HFF-Myc (cell line): Measurements from ENCODE around the gene COL1A2.

Source experiments
- DNase-seq: peaks from one replicate; pipeline ENCODE4 v3.0.0-alpha.2; 2011; ENCODE audit warnings: low read depth; ENCODE audit errors: extremely low read depth
- H3K4me3 ChIP-seq: replicated peaks from 2 replicates; pipeline ENCODE4 v1.5.1; 2011; ENCODE audit warnings: low read depth, mild to moderate bottlenecking, control low read depth, low read length
- TF ChIP-seq, protein P1 (sequence below): IDR thresholded peaks from 2 replicates; pipeline ENCODE4 v1.5.1; 2012; ENCODE audit warnings: mild to moderate bottlenecking, low read depth, low read length, control low read depth; ENCODE audit errors: missing control alignments

COL1A2 gene

GRCh38 chr7:94452239-94452638, 57.5 kb downstream of the COL1A2 start:
- no peak overlapping the region for H3K4me3 ChIP-seq
- TF ChIP-seq, protein P1, sequence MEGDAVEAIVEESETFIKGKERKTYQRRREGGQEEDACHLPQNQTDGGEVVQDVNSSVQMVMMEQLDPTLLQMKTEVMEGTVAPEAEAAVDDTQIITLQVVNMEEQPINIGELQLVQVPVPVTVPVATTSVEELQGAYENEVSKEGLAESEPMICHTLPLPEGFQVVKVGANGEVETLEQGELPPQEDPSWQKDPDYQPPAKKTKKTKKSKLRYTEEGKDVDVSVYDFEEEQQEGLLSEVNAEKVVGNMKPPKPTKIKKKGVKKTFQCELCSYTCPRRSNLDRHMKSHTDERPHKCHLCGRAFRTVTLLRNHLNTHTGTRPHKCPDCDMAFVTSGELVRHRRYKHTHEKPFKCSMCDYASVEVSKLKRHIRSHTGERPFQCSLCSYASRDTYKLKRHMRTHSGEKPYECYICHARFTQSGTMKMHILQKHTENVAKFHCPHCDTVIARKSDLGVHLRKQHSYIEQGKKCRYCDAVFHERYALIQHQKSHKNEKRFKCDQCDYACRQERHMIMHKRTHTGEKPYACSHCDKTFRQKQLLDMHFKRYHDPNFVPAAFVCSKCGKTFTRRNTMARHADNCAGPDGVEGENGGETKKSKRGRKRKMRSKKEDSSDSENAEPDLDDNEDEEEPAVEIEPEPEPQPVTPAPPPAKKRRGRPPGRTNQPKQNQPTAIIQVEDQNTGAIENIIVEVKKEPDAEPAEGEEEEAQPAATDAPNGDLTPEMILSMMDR, result no peak
- DNase-seq, result no peak

GRCh38 chr7:94453898-94454297, 59.2 kb downstream of the COL1A2 start:
- no peak for DNase-seq
- TF ChIP-seq, protein P1, result no peak
- H3K4me3 ChIP-seq, result no peak overlapping the region

DNA sequence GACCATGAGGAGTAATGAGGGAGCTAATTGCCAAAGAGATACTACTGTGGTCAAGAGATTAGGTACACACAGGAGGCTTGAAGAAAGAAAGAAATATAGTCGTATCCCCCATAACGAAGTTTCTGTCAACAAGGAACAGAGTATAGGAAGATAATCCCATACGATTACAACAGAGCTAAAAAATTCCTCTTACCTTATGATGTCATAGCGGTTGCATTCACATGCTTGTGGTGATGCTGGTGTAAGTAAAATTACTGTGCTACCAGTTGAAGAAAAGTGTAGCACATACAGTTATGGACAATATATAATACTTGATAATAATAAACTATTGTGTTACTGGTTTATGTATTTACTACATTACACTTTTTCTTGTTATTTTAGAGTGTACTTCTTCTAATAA, 63.3 kb downstream of the COL1A2 start:
- TF ChIP-seq, protein P1, result no peak
- no peak for DNase-seq
- no peak overlapping the region for H3K4me3 ChIP-seq

GRCh38 chr7:94466516-94466915, 71.8 kb downstream of the COL1A2 start:
- no peak overlapping the region for H3K4me3 ChIP-seq
- no peak for DNase-seq
- TF ChIP-seq, protein P1, result no peak

DNA sequence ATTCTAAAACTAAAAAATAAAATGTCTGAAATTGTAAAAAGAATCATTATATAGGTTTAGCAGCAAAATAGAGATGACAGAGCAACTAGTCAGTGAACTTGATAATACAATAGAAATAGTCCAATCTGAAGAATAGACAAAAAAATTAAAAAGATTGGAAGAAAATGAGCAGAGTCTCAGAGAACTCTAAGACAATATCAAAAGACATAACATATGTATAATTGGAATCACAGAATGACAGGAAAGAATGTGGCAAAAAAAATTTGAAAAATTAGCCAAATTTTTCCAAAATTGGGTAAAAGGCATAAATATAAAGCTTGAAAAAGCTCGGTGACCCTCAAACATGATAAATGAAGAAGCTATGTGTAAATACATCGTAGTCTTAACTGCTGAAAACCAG, 76.9 kb downstream of the COL1A2 start:
- H3K4me3 ChIP-seq, result no peak overlapping the region
- TF ChIP-seq, protein P1, result no peak
- DNase-seq, result no peak

GRCh38 chr7:94472608-94473007, 77.9 kb downstream of the COL1A2 start:
- DNase-seq, result no peak
- TF ChIP-seq, protein P1, result no peak
- no peak overlapping the region for H3K4me3 ChIP-seq

DNA sequence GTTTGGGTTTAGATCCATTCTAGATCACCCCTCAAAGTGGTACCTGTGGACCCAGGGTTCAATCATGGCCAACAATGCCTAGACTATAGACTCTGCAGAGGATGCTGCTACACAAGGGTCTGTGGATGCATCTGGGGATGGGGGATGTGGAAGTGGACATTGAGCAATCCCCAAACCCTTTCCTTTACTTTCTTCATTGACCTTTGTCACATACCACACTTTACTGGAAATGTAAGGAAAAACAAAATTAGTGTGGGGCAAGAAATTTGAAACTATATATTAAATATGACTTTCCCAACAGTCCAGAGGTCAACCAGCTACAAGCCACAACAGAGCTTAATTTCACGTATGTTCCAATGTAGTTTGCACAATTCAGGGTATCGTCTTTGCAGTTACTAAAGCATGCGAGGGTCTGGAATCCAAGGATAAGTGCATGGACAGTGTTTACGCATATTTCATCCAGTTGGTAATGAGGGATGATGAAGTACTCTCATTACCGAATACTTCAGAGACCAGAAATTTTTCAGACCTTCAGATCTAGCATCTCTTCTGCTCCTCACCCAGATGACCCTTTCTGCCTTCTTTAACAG, 81.7 kb downstream of the COL1A2 start:
- H3K4me3 ChIP-seq, result no peak overlapping the region
- no peak for DNase-seq
- TF ChIP-seq, protein P1, result no peak
